ENCODE results near the gene SLC3A2.

Gene SLC3A2

GRCh38 chr11:62910141-62910882 is 29.6 kb downstream of the SLC3A2 start:
- no peak for DNase-seq (ENCODE audit: low read depth)

- no peak for DNase-seq (ENCODE audit: low read depth)
Measured at GRCh38 chr11:62911137-62912130, 30.7 kb downstream of the SLC3A2 start.

- DNase-seq (ENCODE audit: low read depth), result no peak
Measured at GRCh38 chr11:62912268-62912667, 31.6 kb downstream of the SLC3A2 start.

- no peak for DNase-seq (ENCODE audit: low read depth)
Measured at GRCh38 chr11:62914416-62914815, 33.7 kb downstream of the SLC3A2 start.

GRCh38 chr11:62917906-62918502 is 37.3 kb downstream of the SLC3A2 start:
- DNase-seq (ENCODE audit: low read depth), result no peak

- DNase-seq (ENCODE audit: low read depth), result no peak
Measured at GRCh38 chr11:62918531-62918930, 37.8 kb downstream of the SLC3A2 start.

- no peak for DNase-seq (ENCODE audit: low read depth)
Measured at GRCh38 chr11:62919476-62919875, 38.8 kb downstream of the SLC3A2 start.

GRCh38 chr11:62919898-62920640 is 39.4 kb downstream of the SLC3A2 start:
- DNase-seq (ENCODE audit: low read depth), result no peak

- DNase-seq (ENCODE audit: low read depth), result no peak
Measured at GRCh38 chr11:62921201-62921572, 40.5 kb downstream of the SLC3A2 start, which contains the start of gene CHRM1. Gene CHRM1 (minus strand): TSS chr11:62921363. CDS start chr11:62911100, 10,263 bp downstream.

GRCh38 chr11:62921573-62922188 is 41.0 kb downstream of the SLC3A2 start:
- DNase-seq (ENCODE audit: low read depth), result no peak

GRCh38 chr11:62922189-62922589 is 41.5 kb downstream of the SLC3A2 start:
- DNase-seq (ENCODE audit: low read depth), result no peak

GRCh38 chr11:62922653-62923431 is 42.1 kb downstream of the SLC3A2 start:
- no peak for DNase-seq (ENCODE audit: low read depth)

- no peak for DNase-seq (ENCODE audit: low read depth)
Measured at GRCh38 chr11:62923601-62924411, 43.1 kb downstream of the SLC3A2 start.

GRCh38 chr11:62925308-62925707 is 44.6 kb downstream of the SLC3A2 start:
- DNase-seq (ENCODE audit: low read depth), result no peak

- DNase-seq (ENCODE audit: low read depth), result no peak
Measured at GRCh38 chr11:62925745-62926679, 45.3 kb downstream of the SLC3A2 start.

- no peak for DNase-seq (ENCODE audit: low read depth)
Measured at GRCh38 chr11:62926680-62927455, 46.2 kb downstream of the SLC3A2 start.

GRCh38 chr11:62928011-62928410 is 47.3 kb downstream of the SLC3A2 start:
- DNase-seq (ENCODE audit: low read depth), result no peak

- no peak for DNase-seq (ENCODE audit: low read depth)
Measured at GRCh38 chr11:62930157-62930556, 49.5 kb downstream of the SLC3A2 start.
